Subcutaneous abdominal adipose tissue (tissue), 5 donors: ENCODE results near the gene CASQ1.

ENCODE experiments used
- H3K27ac ChIP-seq: one replicate; pipeline ENCODE4 v1.7.0; 2013; ENCODE audit warnings: low read depth, mild to moderate bottlenecking, inconsistent platforms, low read length, moderate library complexity
- H3K27me3 ChIP-seq, 5 donors: one replicate each; pipeline ENCODE4 v1.7.0; 2013; ENCODE audit warnings: low read length in 5 of 5, inconsistent platforms in 1 of 5; ENCODE audit not compliant: control insufficient read depth in 5 of 5, insufficient read depth in 4 of 5
- H3K36me3 ChIP-seq, 5 donors: one replicate each; pipeline ENCODE4 v1.7.0; 2013; ENCODE audit warnings: low read length in 5 of 5; ENCODE audit not compliant: control insufficient read depth in 5 of 5, insufficient read depth in 5 of 5
- H3K4me1 ChIP-seq, 5 donors: one replicate each; pipeline ENCODE4 v1.7.0; 2013; ENCODE audit warnings: low read length in 5 of 5, mild to moderate bottlenecking in 3 of 5, moderate library complexity in 1 of 5; ENCODE audit not compliant: control insufficient read depth in 5 of 5, insufficient read depth in 5 of 5
- H3K4me3 ChIP-seq, 5 donors: one replicate each; pipeline ENCODE4 v1.7.0; 2013; ENCODE audit warnings: low read length in 5 of 5, low read depth in 1 of 5
- H3K9ac ChIP-seq, 5 donors: one replicate each; pipeline ENCODE4 v1.7.0; 2013; ENCODE audit warnings: low read length in 5 of 5, mild to moderate bottlenecking in 4 of 5, moderate library complexity in 3 of 5
- H3K9me3 ChIP-seq, 5 donors: one replicate each; pipeline ENCODE4 v1.7.0; 2013; ENCODE audit warnings: low read length in 5 of 5; ENCODE audit not compliant: control insufficient read depth in 5 of 5
- donor health status: healthy.
- donor health status: healthy.
- donor health status: healthy.
- donor health status: healthy.
- donor health status: healthy.

CASQ1 gene

DNA sequence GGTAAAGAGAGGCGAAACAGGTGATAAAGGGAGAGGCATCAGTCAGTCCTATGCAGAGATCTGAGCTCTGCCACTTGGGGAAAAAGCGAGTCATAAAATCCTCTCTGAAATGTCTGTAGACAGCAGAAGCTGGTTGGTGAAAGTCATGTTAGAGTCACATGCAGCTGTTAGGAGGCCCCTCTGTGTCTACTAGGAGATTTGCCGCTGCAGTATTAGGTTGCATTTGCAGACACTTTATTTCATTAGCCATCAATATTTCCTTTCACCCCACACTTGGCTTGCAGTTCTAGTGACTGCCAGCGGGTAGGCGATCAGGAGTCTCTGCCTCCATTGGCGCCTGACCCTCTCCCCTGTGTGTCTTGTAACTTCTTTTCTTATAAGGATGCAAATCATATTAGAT is 22.8 kb upstream of the CASQ1 start:
- Histone ChIP-seq H3K27me3 (no peaks in the 10 kb centered on the region), H3K27ac (no peak overlapping the region), H3K4me1 (peaks cover 0 to 35% (median 29%) of the 10 kb centered on the region in 5 donors), H3K9ac (no peak overlapping the region), H3K9me3 (no peaks in the 10 kb centered on the region), H3K36me3 (no peaks in the 10 kb centered on the region), H3K4me3 (no peak overlapping the region)

DNA sequence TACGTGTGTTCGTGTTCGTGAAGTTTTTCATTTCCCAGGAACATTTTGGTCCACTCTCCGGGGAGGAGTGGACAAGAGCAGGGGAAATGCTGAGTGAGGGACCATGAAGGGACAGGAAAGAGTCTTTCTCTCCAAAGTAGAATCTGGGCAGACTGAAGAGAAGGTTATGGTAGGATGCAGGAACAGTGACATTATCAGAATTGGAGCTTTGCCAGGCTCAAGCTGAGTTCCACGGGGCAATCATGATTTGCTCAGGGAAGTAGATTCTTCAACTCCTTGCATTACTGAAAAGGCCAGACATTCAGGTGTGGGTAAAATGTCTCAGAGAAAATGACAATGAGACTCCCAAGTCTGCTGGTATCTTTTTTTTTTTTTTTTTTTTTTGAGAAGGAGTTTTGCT is 22.4 kb upstream of the CASQ1 start:
- no peak overlapping the region for H3K4me3 ChIP-seq
- no peaks in the 10 kb centered on the region for H3K27me3 ChIP-seq
- no peaks in the 10 kb centered on the region for H3K36me3 ChIP-seq
- no peak overlapping the region for H3K9ac ChIP-seq
- H3K9me3 ChIP-seq: no peaks in the 10 kb centered on the region
- H3K4me1 ChIP-seq: peaks cover 0 to 34% (median 29%) of the 10 kb centered on the region in 5 donors
- H3K27ac ChIP-seq: no peak overlapping the region

DNA sequence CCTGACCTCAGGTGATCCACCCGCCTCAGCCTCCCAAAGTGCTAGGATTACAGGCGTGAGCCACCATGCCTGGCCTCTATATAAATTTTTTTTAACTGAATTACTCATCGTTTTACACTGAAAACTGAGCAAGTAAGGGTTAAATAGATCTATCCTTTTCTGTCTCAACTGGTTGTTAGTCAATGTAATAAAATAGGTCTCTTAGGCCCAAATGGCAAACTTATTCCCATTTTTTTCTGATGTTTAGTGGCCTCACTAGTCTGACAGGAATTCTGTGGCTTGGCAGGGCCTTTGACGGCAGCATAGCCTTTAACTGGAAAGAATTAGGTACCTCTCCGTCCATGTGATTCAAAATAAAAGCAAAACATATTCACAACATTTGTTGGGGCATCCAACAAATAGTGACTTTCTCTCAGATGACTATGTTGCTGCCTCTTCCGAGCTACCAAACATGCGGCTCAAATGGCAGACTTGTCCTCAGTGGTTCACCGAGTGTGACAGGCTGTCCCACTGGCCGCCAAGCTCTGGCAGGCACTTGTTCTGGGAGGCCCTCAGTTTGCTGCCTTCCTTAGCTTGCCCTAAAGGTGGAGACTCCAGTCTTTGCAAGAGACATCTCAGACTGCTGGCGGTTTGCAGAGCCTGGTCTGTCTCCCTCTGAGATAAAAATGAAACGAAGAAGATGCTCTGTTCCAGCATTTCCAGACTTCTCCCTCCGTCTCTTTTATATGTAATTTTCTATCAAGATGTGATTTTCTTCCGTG is 21.6 kb upstream of the CASQ1 start:
- no peak overlapping the region for H3K9ac ChIP-seq
- peak overlapping the region; percentile 4 for H3K27ac ChIP-seq
- no peak overlapping the region for H3K4me3 ChIP-seq
- peaks cover 0 to 34% (median 29%) of the 10 kb centered on the region in 5 donors for H3K4me1 ChIP-seq
- H3K9me3 ChIP-seq: no peaks in the 10 kb centered on the region
- H3K36me3 ChIP-seq: no peaks in the 10 kb centered on the region
- no peaks in the 10 kb centered on the region for H3K27me3 ChIP-seq

GRCh38 chr1:160169553-160170399 is 20.6 kb upstream of the CASQ1 start:
- peaks cover 0 to 36% (median 29%) of the 10 kb centered on the region in 5 donors for H3K4me1 ChIP-seq
- H3K9ac ChIP-seq: no peak overlapping the region
- H3K4me3 ChIP-seq: no peak overlapping the region
- no peaks in the 10 kb centered on the region for H3K9me3 ChIP-seq
- H3K27me3 ChIP-seq: no peaks in the 10 kb centered on the region
- no peaks in the 10 kb centered on the region for H3K36me3 ChIP-seq
- peak overlapping the region; percentile 4 for H3K27ac ChIP-seq

DNA sequence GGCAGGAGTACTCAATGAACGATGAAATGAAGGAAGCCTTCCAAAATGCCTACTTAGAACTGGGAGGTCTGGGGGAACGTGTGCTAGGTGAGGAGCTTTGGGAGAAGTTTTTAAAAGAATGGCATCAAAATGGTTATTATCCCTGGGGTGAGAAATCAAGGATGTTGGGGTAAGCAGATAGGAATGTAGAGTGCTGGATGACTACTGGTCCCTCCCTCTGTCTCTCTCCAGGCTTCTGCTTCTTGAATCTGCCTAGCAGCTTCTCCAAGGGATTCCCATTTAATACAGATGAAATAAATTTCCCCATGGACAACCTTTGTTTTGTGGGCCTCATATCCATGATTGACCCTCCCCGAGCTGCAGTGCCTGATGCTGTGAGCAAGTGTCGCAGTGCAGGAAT is 19.0 kb upstream of the CASQ1 start:
- H3K4me3 ChIP-seq: no peak overlapping the region
- H3K36me3 ChIP-seq: no peaks in the 10 kb centered on the region
- no peak overlapping the region for H3K9ac ChIP-seq
- H3K4me1 ChIP-seq: peaks cover 0 to 38% (median 29%) of the 10 kb centered on the region in 5 donors
- no peaks in the 10 kb centered on the region for H3K9me3 ChIP-seq
- H3K27ac ChIP-seq: no peak overlapping the region
- H3K27me3 ChIP-seq: no peaks in the 10 kb centered on the region

DNA sequence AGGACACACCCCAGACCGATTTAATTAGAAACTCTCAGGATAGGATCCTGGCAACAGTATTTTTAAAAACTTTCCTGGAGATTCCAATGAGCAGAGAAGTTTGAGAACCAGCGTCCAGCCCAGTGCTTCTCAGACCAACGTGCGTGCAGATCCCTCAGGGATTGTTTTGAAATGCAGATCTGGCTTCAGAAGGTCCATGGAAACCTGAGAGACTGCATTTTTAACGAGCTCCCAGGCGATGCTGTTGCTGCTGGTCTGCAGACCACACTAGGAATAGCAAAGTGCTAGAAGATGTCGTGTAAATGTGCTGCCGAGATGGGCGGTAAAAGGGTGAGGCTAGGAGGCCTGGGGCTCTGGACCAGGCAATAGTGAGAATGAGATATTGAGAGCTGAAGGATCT is 18.4 kb upstream of the CASQ1 start:
- Histone ChIP-seq H3K4me1 (peaks cover 0 to 39% (median 29%) of the 10 kb centered on the region in 5 donors), H3K4me3 (no peak overlapping the region), H3K9me3 (no peaks in the 10 kb centered on the region), H3K9ac (no peak overlapping the region), H3K27ac (no peak overlapping the region), H3K36me3 (no peaks in the 10 kb centered on the region), H3K27me3 (no peaks in the 10 kb centered on the region)

DNA sequence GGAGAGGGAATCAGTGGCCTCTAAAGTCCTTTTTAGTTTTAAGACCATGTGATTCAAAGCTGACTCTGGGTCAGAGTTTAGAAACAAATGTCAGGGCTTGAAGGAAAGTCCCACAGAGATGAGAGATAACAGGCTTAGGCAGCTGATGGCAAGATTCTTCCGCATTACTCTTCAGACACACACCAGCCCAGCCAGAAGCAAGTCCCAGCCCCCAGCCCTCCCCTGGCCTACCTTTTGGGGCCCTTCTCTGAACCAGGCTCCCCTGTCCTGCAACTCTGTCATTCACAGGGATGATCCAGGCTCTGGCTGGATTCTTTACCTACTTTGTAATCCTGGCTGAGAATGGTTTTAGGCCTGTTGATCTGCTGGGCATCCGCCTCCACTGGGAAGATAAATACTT is 13.1 kb upstream of the CASQ1 start:
- peak overlapping the region in 2 of 5 donors; percentile 19 to 24 for H3K9ac ChIP-seq
- H3K9me3 ChIP-seq: no peaks in the 10 kb centered on the region
- no peaks in the 10 kb centered on the region for H3K27me3 ChIP-seq
- H3K27ac ChIP-seq: peak overlapping the region; percentile 70
- H3K4me1 ChIP-seq: peaks cover 0 to 19% (median 6%) of the 10 kb centered on the region in 5 donors
- no peak overlapping the region for H3K4me3 ChIP-seq
- H3K36me3 ChIP-seq: no peaks in the 10 kb centered on the region

DNA sequence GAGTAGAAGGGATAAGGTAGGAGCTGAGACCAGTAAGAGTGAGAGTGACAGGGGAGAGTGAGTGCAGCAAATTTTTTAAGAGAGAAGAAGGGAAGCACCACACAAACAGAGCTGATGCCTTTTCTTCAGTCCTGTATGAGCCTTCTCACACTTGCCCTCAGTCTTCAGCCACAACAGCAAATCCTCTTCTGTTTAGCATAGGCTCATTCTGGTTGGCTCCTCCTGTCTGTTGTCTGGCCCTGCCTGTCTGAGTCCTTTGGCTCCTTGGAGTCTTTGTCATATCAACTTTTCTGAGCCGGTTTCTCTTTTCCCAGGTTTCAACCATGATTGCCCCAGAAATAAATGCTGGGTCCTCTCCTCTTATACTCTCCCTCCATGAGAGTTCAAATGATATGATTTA is 12.7 kb upstream of the CASQ1 start:
- Histone ChIP-seq H3K9me3 (no peaks in the 10 kb centered on the region), H3K27me3 (no peaks in the 10 kb centered on the region), H3K27ac (peak overlapping the region; percentile 70), H3K9ac (peak overlapping the region in 2 of 5 donors; percentile 19 to 24), H3K36me3 (no peaks in the 10 kb centered on the region), H3K4me3 (no peak overlapping the region), H3K4me1 (peaks cover 0 to 19% (median 6%) of the 10 kb centered on the region in 5 donors)

GRCh38 chr1:160178731-160179130 is 11.6 kb upstream of the CASQ1 start:
- no peak overlapping the region for H3K4me3 ChIP-seq
- H3K9ac ChIP-seq: no peak overlapping the region
- no peaks in the 10 kb centered on the region for H3K9me3 ChIP-seq

DNA sequence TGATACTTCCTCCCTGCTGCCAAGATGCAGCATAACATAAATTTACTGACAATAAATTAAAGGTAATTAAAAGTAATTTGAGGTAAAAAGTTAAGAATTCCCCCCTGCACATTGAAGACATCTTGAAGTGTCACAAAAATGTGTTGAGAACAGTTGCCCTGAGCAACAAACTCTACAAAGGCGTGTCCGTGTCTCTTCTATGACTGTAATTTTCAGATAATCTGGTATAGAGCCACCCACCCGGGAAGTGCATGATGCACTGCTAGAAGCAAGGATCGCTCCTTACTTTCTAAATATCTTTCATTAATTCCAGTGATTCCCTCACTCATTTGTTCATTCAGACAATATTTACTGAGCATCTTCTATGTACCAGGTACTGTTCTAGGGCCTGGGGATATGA is 11.0 kb upstream of the CASQ1 start:
- Histone ChIP-seq H3K9me3 (no peaks in the 10 kb centered on the region), H3K27me3 (no peaks in the 10 kb centered on the region), H3K27ac (no peak overlapping the region), H3K36me3 (no peaks in the 10 kb centered on the region), H3K4me1 (peaks cover 0 to 19% (median 6%) of the 10 kb centered on the region in 5 donors), H3K4me3 (no peak overlapping the region), H3K9ac (no peak overlapping the region)

More at GRCh38 chr1:160178731-160179130, 11.6 kb upstream of the CASQ1 start:
- no peak overlapping the region for H3K27ac ChIP-seq
- peaks cover 0 to 19% (median 6%) of the 10 kb centered on the region in 5 donors for H3K4me1 ChIP-seq
- no peaks in the 10 kb centered on the region for H3K27me3 ChIP-seq
- H3K36me3 ChIP-seq: no peaks in the 10 kb centered on the region
